Natural killer cell (primary cell): ENCODE measurements around the gene TMOD4. TPM values are rescaled to one million over a fixed set of nuclear protein-coding genes. Genes with fewer than 3 reads are reported as not detected.
A peak's percentile ranks its signal among the peaks of the same experiment; 100 is the strongest.

ENCODE experiments used
- ATAC-seq, 3 donors: fragments of 150-1000 bp in 2 of 3; fragments of 200-7000 bp in 1 of 3; cut with Tn5 transposase; 1 replicate in 1 of 3; 2 replicates in 2 of 3; pipeline ENCODE4 v1.10.0; 2021; ENCODE audit warnings: mild to moderate bottlenecking in 2 of 3, moderate library complexity in 2 of 3
- DNase-seq, 2 donors: peaks; one replicate each; pipeline versions ENCODE4 v3.0.0 to v3.0.0-alpha.2; 2013 to 2021; ENCODE audit warnings: mixed read lengths in 1 of 2
- H3K27ac ChIP-seq: one replicate; pipeline ENCODE4 v1.5.1; 2013; ENCODE audit warnings: mild to moderate bottlenecking, low read length
- H3K27me3 ChIP-seq: one replicate; pipeline ENCODE4 v1.6.1; 2013; ENCODE audit warnings: low read length; ENCODE audit not compliant: control insufficient read depth, insufficient read depth
- H3K36me3 ChIP-seq: one replicate; pipeline ENCODE4 v1.6.1; 2013; ENCODE audit warnings: low read length; ENCODE audit not compliant: control insufficient read depth, insufficient read depth
- H3K4me1 ChIP-seq: one replicate; pipeline ENCODE4 v1.6.1; 2013; ENCODE audit warnings: low read length; ENCODE audit not compliant: control insufficient read depth, insufficient read depth
- H3K4me3 ChIP-seq: one replicate; pipeline ENCODE4 v1.5.1; 2013; ENCODE audit warnings: low read length
- H3K9me3 ChIP-seq: one replicate; pipeline ENCODE4 v1.6.1; 2013; ENCODE audit warnings: low read length; ENCODE audit not compliant: control insufficient read depth, insufficient read depth
- H3K27ac Mint-ChIP-seq, 2 donors: one replicate each; pipeline ENCODE4 v1.8.0; 2022; ENCODE audit warnings: mild to moderate bottlenecking in 2 of 2, mixed read lengths in 2 of 2, moderate library complexity in 1 of 2
- H3K27me3 Mint-ChIP-seq, 2 donors: one replicate each; pipeline ENCODE4 v1.8.0; 2022; ENCODE audit warnings: low read depth in 2 of 2, mixed read lengths in 2 of 2
- H3K36me3 Mint-ChIP-seq: one replicate; pipeline ENCODE4 v1.8.0; 2022; ENCODE audit warnings: mixed read lengths
- H3K4me1 Mint-ChIP-seq, 2 donors: one replicate each; pipeline ENCODE4 v1.8.0; 2022; ENCODE audit warnings: mixed read lengths in 2 of 2
- H3K4me3 Mint-ChIP-seq: one replicate; pipeline ENCODE4 v1.8.0; 2022; ENCODE audit warnings: mild to moderate bottlenecking, moderate library complexity, mixed read lengths
- H3K9me3 Mint-ChIP-seq, 2 donors: one replicate each; pipeline ENCODE4 v1.8.0; 2022; ENCODE audit warnings: mixed read lengths in 2 of 2
- CTCF ChIP-seq: fragments of 200-600 bp; IDR thresholded peaks from one replicate; pipeline ENCODE4 v1.8.0; 2022; ENCODE audit warnings: antibody characterized with exemption
- WGBS: methylation state at CpG from one replicate; pipeline ENCODE4 v1.1.7; 2013; ENCODE audit warnings: missing lambda C conversion rate; ENCODE audit not compliant: insufficient coverage; 5-methylcytosine and 5-hydroxymethylcytosine counted together
- intact Hi-C: fragments of 100-400 bp; cut with micrococcal nuclease; formaldehyde crosslinking; loops from one replicate; pipeline ENCODE4 v1.14.2; 2022
- total RNA-seq, 4 donors: library from RNA; stranded (reverse); fragments of 120-200 nt in 1 of 4; gene quantifications; one replicate each; pipeline versions ENCODE4 v1.2.3 to v1.2.4, GENCODE V29; 2013 to 2022

The TMOD4 gene
- total RNA-seq, 3 donors from 2014 or later (not counting 1 experiment from before 2014, with no cell fraction given) = 2.6 to 3.8 TPM; not detected in 1

GRCh38 chr1:151132335-151133017, 43.3 kb downstream of the TMOD4 start:
- no peak for TF ChIP-seq CTCF
- peaks cover 12 to 22% of the 10 kb centered on the region in 2 donors for H3K4me1 Mint-ChIP-seq
- no peaks in the 10 kb centered on the region for H3K9me3 Mint-ChIP-seq
- no peak overlapping the region for H3K4me3 ChIP-seq
- ATAC-seq = no peak
- intact Hi-C loops = no loop called here
- no peaks in the 10 kb centered on the region for H3K27me3 Mint-ChIP-seq
- H3K36me3 ChIP-seq = no peaks in the 10 kb centered on the region
- no peaks in the 10 kb centered on the region for H3K27me3 ChIP-seq
- WGBS = 96% methylated on average over 74 of the region's 74 CpGs
- H3K4me1 ChIP-seq = peaks cover 14% of the 10 kb centered on the region
- no peak overlapping the region for H3K4me3 Mint-ChIP-seq
- H3K9me3 ChIP-seq = no peaks in the 10 kb centered on the region
- H3K36me3 Mint-ChIP-seq = no peaks in the 10 kb centered on the region
- no peak overlapping the region for H3K27ac Mint-ChIP-seq
- no peak overlapping the region for H3K27ac ChIP-seq
- DNase-seq = no peak

GRCh38 chr1:151131701-151132334, 44.0 kb downstream of the TMOD4 start:
- H3K9me3 ChIP-seq = no peaks in the 10 kb centered on the region
- Mint-ChIP-seq H3K27ac (peak overlapping the region; percentile 53 to 71), H3K9me3 (no peaks in the 10 kb centered on the region), H3K4me1 (peaks cover 12 to 21% of the 10 kb centered on the region in 2 donors), H3K36me3 (no peaks in the 10 kb centered on the region), H3K4me3 (peak overlapping the region; percentile 86), H3K27me3 (no peaks in the 10 kb centered on the region)
- peaks cover 14% of the 10 kb centered on the region for H3K4me1 ChIP-seq
- peak overlapping the region; percentile 17 for H3K4me3 ChIP-seq
- WGBS = 85% methylated on average over 39 of the region's 39 CpGs
- TF ChIP-seq CTCF = no peak
- H3K27me3 ChIP-seq = no peaks in the 10 kb centered on the region
- H3K27ac ChIP-seq = no peak overlapping the region
- DNase-seq (no peak), ATAC-seq (no peak)
- intact Hi-C loops = no loop called here
- H3K36me3 ChIP-seq = no peaks in the 10 kb centered on the region

DNA sequence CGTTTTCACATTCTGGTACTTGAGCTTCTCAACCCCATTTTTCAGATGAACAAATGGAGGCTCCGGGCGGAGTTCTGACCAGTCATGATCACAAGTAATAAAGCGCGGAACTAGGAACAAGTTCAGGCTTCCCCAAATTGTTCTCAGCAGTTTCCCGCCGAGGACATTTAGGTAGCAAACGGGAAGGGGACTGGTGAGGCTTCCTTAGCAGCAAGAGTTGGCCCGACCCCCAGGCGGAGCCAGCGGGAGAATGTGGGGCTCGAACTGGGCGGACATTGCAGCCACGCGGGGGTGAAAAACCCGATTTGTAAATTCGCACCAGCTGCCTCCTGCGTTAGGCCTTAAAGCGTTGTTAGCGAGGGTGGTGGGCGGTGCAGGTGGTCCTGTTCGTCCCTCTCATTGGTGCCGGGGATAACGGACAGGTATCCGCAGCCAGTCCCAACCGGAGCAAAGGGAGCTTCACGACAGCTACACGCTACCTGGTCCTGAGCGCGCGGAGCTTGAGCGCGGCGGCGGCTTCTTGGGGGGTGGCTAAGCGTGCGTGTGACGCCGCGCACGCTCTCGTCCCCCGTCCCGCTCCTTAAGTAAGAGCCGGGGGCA, 44.7 kb downstream of the TMOD4 start:
- intact Hi-C loops = no loop called here
- no peak for TF ChIP-seq CTCF
- WGBS = 9% methylated on average over 45 of the region's 45 CpGs
- peak overlapping the region; percentile 86 for H3K4me3 Mint-ChIP-seq
- peak overlapping the region; percentile 53 to 71 for H3K27ac Mint-ChIP-seq
- Histone ChIP-seq H3K4me1 (peaks cover 14% of the 10 kb centered on the region), H3K36me3 (no peaks in the 10 kb centered on the region), H3K27me3 (no peaks in the 10 kb centered on the region), H3K9me3 (no peaks in the 10 kb centered on the region), H3K27ac (no peak overlapping the region), H3K4me3 (peak overlapping the region; percentile 17)
- H3K27me3 Mint-ChIP-seq = no peaks in the 10 kb centered on the region
- no peaks in the 10 kb centered on the region for H3K9me3 Mint-ChIP-seq
- peak; percentile 63 to 88 for DNase-seq
- peaks cover 12 to 15% of the 10 kb centered on the region in 2 donors for H3K4me1 Mint-ChIP-seq
- peak; percentile 93 to 99 (median 99) for ATAC-seq
- no peaks in the 10 kb centered on the region for H3K36me3 Mint-ChIP-seq
